HL-60/S4 treated with retinoic acid at 250 ng/mL for 4 days and 3 days (cell line): Measurements from ENCODE around the gene PPFIBP2.
"Not testable (repeated sequence)": the region's sequence is repeated elsewhere in the genome, so short reads cannot be mapped to it uniquely, and the experiment has no call there.

Experiments
- in situ Hi-C: fragments of 300-500 bp; cut with MboI; formaldehyde crosslinking; loops from 2 replicates; pipeline ENCODE4 v1.7.0; 2022; ENCODE audit warnings: low sequenced_read_pairs

Gene PPFIBP2

DNA sequence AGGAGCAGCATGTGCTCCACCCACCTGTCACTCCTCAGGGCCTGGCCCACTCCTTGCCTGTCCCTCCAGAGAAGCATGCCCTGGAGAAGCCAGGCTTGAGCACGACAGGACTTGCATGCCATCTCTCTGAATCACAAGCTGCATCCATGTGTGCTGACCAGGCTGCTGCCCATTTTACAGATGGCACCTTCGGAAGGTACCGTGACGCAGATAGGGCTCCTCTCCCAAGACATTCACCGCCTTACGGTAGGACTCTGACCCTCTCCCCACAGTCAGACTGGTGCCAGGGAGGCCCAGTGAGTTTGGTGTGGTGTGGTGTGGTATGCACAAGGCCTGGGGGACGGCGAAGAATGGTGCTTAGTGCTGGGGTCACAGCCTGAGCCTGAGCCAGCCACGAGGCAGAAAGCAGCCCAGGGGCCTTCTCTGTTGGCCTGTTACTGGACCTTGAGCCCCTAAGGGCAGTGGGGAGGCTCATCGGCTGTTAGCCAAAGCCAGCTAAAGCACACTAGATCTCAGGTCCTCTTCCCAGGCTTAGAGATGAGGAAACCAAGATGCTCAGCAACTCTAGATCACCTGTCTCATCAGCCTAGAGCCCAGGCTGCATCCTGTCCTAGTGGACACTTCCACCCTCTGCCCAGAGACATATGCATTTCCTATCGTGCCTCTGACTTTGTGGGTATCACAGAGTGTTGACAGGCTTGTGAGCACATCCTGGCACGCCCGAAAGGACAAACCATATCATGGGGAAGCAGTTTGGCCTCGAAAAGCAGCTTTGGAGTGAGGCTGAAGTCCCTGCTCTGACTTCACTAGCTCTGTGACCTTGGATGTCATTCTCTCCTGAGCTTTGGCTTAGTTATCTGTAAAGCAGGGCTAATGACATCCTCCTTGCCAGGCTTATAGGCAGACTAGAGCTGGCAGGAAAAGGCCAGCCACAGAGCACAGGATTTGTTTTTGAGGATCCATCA is 141.7 kb downstream of the PPFIBP2 start:
- in situ Hi-C loops: no loop called here

GRCh38 chr11:7656704-7657103 is 142.9 kb downstream of the PPFIBP2 start:
- in situ Hi-C loops: no loop called here

DNA sequence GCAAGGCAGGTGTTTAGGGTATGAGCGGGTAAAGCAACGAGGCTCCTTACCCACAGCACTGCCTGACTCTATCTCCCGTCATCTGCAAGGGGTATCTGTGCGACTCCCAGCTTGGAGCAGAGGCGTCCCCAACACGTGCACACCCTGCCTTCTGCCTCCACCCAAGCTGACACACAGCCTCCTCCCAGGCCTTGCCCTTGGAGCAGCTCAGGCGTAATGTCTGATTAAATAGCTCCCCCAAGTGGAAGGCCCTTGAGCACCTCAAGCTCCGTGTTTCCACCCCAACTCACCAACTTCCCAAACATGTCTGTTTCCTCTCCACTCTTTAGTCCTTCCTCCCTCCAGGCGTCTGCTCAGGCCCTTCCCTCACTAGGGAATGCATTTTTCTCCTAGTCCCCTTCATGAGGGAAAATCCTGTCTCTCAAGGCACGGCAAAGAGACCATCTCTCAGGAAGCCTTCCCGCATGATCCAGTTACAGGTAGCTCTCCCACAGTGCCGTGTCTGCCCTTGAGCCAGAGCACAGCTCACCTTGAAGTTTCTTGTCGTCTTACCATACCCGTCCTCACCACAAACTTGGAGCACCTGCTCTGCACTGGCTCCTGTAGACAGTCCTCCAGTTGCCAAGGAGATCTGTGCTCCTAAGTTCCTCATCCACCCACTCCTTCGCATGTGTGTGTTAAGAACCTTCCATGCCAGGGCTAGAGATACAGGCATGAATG is 143.7 kb downstream of the PPFIBP2 start:
- in situ Hi-C loops: no loop called here

GRCh38 chr11:7663531-7663930 is 149.7 kb downstream of the PPFIBP2 start:
- in situ Hi-C loops: not testable (repeated sequence)

- in situ Hi-C loops: no loop called here
Observed at GRCh38 chr11:7664867-7665266, 151.1 kb downstream of the PPFIBP2 start.

- in situ Hi-C loops: no loop called here
Observed at GRCh38 chr11:7665473-7666291, 151.9 kb downstream of the PPFIBP2 start.

GRCh38 chr11:7666292-7666866 is 152.6 kb downstream of the PPFIBP2 start:
- in situ Hi-C loops: no loop called here

GRCh38 chr11:7667460-7667859 is 153.7 kb downstream of the PPFIBP2 start:
- in situ Hi-C loops: no loop called here

DNA sequence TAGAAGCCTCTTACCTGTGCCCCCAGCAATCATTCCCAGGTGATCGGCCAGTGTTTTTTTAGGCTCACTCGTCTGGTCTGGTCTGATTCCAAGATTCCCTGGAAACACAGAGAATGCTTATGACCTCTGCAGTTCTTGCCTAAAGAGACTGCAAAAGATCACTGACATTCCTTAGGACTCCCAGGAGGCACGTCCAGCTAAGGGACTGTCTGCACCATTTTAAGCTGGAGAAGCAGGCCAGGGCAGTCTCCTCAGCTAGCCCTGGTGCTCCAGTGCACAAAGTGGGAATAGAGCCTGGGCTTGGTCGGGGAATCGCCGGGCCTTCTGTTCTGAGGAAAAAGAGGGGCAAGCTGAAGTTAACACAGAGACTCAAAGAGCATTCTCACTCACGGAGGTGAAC is 154.7 kb downstream of the PPFIBP2 start:
- in situ Hi-C loops: no loop called here

DNA sequence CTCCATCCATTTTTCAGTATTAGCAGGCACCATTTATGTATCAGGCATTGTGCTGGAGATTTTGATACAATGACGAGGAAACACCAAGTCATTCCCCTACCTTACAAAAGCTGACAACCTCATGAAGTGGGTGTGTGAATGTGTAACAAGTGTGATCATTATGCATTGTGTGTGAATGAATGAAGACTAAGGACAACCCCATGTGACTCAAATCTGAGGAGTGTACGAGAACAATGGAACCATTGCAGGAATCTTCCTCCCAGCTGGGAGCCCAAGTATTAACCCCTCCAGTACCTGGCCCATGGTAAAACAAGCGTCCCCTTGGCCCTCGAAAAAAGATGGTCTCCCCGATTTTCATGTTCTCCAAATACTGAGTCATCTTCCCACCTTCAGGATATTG is 155.1 kb downstream of the PPFIBP2 start:
- in situ Hi-C loops: no loop called here

- in situ Hi-C loops: no loop called here
Observed at GRCh38 chr11:7670641-7671040, 156.8 kb downstream of the PPFIBP2 start.

- in situ Hi-C loops: no loop called here
Observed at GRCh38 chr11:7671347-7672215, 157.8 kb downstream of the PPFIBP2 start.

DNA sequence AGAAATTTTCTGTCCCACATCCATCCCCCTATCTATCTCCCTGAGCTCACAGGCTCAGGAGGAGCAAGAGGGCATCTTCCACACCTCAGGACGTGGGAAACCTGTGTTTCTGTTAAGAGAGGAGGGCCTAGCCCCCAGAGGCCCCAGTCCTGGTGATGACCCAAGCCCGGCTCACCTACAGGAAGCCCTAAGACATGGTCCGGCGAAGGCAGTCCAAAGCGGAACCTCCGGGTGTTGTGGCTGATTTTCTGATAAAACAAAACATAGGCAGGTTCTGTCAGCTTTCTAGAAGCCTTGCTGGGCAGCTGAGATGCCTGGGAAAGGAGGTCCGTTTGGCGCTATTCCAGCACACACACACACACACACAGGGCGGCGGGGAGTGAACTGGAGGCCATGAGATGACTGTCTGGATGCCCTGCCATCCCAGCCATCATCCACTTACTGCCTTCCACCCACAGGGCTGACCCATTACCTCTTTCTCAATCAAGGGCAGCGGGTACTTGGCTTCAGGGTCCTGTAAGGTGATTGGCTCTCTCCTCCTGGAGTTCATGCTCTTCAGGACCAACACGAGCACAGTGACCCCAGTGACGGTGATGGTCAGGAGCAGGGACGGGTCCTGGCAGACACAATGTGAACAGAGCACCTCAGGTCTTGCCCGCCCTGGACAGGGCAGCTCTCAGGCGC is 158.6 kb downstream of the PPFIBP2 start:
- in situ Hi-C loops: no loop called here

DNA sequence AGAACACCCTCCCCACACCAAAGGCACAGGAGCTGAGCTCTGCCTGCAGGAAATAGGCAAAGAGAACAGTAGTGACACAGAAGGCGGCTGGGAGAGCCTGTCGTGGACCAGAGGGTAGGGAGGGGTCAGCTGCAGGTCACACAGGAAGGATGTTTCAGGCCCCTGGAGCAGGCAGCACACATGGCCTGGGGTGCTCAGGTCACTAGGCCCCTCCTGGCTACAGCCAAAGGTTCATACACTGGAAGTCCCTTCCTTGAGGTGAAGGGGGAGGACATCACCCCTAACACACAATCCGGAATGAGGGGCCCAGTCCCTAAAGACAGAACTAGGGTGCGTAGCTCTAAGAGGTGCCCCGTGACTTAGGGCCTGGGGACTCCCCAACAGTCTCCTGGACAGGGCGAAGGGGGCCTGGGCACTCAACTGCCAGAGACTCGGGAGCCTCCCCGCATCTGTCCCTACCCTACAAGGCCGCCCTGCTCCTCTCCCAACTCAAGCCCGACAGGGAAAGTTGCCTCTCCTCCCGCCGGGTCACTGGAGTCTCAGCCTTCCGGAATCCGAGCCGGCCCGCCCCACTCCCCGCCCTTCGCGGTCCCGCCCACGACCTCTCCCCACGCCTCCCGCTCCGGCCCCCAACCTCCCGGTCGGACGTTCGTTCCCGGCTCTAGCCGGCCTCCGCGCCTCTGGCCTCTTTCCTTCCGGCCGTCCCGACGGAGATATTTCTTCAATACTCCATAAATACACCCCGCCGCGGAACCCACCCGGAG is 159.3 kb downstream of the PPFIBP2 start, which contains the start of gene CYB5R2:
TSS of gene CYB5R2 (minus strand) at position 541 of the 764 bp plus-strand sequence. CDS start 675 bp downstream, outside the sequence.
- in situ Hi-C loops: no loop called here

DNA sequence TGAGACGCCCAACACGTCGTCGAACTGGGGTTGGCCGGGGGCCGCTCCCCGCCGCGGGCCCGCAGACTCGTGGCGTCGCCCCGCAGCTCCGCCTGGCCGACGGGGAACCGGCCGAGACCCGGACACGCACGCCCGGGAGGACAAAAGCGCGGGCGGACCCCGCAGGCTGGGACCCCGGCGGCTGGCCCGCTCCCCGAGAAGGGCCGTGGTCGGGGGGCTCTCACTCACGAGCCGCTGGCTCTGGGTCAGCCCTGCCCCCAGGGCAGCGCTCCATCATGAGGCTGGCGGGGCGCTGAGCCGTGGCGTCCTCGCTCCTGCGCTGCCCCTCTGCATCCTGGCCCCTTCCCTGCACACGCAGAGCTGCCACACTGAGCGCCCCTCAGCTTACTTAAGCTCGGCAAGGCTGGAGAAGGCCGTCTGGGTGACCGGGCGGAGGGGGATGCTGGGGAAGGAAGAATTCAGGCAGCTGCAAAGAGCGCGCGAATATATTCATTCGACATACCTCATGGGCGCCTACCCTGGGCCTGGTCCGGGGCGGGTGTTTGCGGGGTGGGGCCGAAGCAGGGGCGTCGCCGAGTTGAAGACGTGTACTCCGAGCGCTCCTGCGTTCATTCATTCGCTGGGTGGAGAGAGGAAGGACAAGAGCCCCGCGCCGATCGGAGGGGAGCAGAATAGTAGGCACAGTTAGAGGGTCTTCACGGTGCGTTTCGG is 160.1 kb downstream of the PPFIBP2 start:
- in situ Hi-C loops: no loop called here

DNA sequence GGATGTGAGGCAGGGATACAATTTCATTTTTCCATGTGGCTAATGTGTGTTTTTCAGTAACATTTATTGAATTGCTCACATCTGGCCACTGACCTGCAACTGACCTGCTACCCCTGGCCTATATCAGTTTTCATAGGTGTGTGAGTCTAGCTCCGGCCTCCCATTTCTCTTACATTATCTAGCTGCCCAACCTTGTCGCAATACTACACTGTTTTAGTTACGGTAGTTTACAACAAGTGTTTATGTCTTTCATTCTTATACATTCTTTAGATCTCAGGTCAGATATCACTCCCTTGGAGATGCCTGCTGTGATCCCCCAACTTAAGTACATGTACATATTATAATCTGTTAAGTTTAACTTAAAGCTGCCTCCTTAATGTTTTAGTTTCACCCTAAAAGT is 161.8 kb downstream of the PPFIBP2 start:
- in situ Hi-C loops: no loop called here

DNA sequence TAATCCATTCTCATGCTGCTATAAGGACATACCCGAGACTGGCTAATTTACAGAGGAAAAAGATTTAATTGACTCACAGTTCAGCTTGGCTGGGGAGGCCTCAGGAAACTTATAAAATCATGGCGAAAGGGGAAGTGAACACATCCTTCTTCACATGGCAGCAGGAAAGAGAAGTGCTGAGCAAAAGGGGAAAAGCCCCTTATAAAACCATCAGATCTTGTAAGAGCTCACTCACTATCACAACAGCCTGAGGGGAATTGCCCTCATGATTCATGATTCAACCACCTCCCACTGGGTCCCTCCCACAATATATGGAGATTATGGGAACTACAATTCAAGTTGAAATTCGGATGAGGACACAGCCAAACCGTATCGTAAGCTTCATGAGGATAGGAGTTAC is 163.3 kb downstream of the PPFIBP2 start:
- in situ Hi-C loops: no loop called here

GRCh38 chr11:7677796-7678201 is 164.0 kb downstream of the PPFIBP2 start:
- in situ Hi-C loops: no loop called here
